Left cardiac atrium (tissue), 4 donors: ENCODE measurements around the gene CSF2RB. TPM values are rescaled to one million over a fixed set of nuclear protein-coding genes. Genes with fewer than 3 reads are reported as not detected.
"Not testable (repeated sequence)": the region's sequence is repeated elsewhere in the genome, so short reads cannot be mapped to it uniquely, and the experiment has no call there.

Experiments
- ATAC-seq, 2 donors: fragments of 200-7000 bp; cut with Tn5 transposase; one replicate each; pipeline ENCODE4 v1.9.1; 2020; ENCODE audit warnings: mild to moderate bottlenecking in 2 of 2, moderate library complexity in 2 of 2
- DNase-seq: peaks from one replicate; pipeline ENCODE4 v3.0.0-alpha.2; 2020
- intact Hi-C, 2 donors: fragments of 100-400 bp; cut with DNase I; formaldehyde crosslinking; loops; one replicate each; pipeline versions ENCODE4 v1.14.1 to v1.15.1; 2022 to 2023
- total RNA-seq, 2 donors: library from RNA; stranded (reverse); fragmentation: NEBNext Ultra II Directional; extraction: Animal tissue kit (Norgen Biotek cat#: 25700); gene quantifications; one replicate each; pipeline ENCODE4 v1.2.1, GENCODE V29; 2021
- donor health status: DM: no; HTN: yes; CAD: no.
- donor health status: DM: no; HTN: yes; CAD: no; lungs with severe emphysema.
- donor health status: DM: yes; HTN: yes; CAD: no.
- donor health status: Dilated cardiomyopathy.

Gene CSF2RB
- total RNA-seq, 2 donors from 2014 or later, result 4.7 to 6.0 TPM

DNA sequence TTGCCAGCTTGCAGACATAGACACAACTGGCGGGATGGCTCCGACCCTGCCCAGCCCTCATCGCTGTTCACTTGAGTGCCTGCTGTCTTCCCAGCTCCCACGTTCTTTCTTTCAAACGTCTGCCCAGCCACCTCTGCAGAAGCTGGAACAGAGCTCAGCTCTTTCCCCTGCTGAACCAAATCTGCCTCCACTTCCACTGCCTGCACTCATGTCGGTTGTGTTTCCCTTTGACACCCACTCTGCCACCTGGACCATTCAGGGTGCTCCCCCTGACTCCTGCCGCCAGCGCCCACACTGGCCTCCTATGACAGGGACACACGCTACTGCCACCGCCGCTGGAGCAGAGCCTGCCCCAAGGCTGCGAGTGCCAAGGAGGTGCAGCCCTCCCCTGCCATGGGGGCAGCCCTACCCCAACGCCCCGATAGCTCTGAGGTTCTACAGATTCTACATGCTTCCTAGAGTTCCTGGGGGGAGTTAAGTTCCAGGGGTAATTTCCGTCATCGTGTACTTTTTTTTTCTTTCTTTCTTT is 67.9 kb downstream of the CSF2RB start:
- DNase-seq, result no peak

DNA sequence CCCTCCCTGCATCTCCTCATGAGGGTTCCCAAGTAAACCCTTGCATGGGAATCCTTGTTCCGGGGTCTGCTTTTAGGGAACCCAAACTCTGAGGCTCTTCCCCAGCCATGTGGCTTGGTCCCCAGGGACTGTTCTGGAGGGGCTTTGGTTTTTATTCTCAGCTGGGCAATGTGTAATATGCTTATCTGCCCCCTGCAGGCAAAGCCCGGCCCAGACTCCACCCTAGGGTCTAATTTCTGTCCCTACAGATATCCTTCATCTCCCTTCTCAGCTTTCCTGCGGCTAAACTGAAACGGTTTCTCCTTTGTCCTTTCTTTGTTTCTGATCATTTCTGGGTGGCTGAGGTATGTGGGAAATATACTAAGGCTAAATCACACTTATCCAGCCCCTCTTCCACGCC is 68.7 kb downstream of the CSF2RB start:
- intact Hi-C loops, result loop anchor here in 1 of 2 donors (5.0 kb wide), 1 partner anchor 110 kb away; no protein-coding TSS in a partner anchor
- ATAC-seq (no peak), DNase-seq (no peak)

More for the DNA sequence above, 67.9 kb downstream of the CSF2RB start:
- intact Hi-C loops, result loop anchor here in 1 of 2 donors (5.0 kb wide), 1 partner anchor 109 kb away; no protein-coding TSS in a partner anchor
- no peak for ATAC-seq

DNA sequence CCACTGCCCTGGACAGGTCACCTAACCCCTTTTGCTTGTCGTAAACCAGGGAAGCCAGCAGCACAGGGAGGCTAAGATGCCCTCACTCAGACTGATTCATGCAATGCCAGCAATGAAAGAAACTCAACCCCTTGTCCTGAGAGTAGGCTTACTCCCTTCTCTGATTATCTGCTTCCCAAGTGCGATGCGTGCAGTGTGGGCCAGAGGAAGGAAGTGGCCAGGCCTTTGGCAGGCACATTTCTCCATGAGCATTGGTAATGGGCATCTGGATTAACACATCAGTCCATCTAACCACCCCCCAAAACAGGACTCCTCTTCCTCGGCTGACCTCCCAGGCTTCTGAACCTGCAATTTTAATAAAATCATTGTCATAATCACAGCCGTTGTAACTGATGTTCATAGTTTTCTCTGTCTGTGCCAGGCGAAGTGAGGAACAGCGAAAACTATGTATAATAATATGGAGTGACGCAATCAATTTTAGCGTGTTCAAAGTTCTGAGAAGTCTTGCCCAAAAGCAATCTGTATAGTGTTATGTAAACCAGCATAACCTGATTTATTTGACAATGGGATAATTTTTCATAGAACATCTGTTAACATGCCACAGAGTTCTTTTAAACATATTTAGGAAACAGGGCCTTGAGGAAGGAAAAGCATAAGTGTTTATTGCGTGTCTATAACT is 71.9 kb downstream of the CSF2RB start:
- no peak for DNase-seq
- intact Hi-C loops, result no loop called here
- ATAC-seq, result no peak

DNA sequence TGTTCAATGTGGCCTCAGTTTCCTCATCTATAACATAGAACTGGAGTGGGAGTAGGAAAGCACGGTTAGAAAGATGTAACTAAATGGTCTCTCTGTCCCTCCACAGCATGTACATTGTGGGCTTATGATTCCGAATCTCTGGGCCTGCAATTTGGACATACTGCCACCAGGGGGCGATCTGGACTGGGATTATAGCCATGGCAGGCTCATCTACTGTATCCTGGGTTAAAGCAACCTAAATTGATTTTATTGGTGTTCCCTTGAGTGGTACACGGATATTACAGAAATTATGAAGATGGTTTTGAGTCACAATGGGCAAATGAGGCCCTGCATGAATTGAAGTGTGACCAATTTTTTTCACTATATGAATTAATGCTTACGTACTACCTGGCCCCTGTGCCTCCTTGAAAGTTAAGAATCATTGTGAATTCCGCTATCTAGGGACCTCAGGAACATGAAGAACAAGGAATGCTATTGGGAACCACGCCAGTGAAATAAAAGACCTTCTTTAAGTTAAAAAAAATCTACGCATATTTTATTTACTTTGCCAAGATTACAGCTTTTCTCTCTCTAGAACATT is 72.9 kb downstream of the CSF2RB start:
- ATAC-seq (no peak), DNase-seq (no peak)
- intact Hi-C loops, result no loop called here

DNA sequence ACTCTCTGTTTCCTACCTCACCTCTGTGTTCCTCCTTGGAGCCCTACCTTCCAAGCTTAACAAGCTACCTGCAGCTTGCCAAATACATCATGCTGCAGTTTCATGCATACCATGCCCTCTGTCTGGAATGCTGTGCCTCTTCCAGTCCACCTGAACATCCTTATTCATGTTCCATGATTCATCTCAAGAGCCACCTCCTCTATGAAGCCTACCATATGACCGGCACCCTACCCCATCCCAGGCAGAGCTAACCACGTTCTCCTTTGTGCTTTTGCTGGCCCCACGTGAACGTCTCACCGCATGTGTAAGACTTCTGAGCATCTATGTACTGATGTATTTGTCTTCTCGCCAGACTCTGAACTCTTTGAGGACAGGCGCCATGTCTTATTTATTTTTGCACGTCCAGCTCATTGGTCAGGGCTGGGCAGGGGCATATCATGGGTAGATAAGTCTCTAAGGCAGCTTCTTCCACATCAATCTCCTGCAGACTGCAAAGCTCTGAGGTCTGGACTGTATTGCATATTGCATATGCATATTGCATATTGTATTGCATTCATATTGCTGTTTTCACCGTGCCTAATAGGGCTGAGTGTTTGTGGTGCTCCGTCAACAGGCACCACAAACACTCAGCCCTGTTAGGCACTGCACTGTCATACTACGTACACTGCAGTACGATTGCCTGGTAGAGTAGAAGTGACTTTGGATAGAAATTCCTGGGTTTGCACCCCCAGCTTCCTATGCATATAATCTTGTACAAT is 74.8 kb downstream of the CSF2RB start:
- intact Hi-C loops, result no loop called here
- ATAC-seq, result no peak
- no peak for DNase-seq

DNA sequence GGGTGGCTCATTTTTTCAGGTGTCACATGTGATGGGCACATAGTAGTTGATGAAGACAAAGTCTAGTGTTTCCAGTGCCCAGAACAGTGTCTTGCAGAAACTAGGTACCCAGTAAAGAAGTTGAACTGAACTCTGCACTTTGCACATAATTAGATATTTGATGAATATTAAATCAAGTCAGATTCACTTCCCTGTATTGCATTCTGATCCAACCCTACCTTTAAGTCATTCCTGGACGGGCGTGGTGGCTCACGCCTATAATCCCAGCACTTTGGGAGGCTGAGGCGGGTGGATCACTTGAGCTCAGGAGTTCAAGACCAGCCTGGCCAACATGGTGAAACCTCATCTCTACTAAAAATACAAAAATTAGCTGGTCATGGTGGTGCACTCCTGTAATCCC is 75.6 kb downstream of the CSF2RB start:
- ATAC-seq, intact Hi-C loops, DNase-seq: not testable (repeated sequence)

Other genes with a start within 250 kb of the CSF2RB start
- gene CACNG2, start 209.9 kb upstream of the CSF2RB start, total RNA-seq, result not detected
- 10 to 100 TPM; 27.6 to 28.1 TPM for gene IFT27, start 137.5 kb upstream of the CSF2RB start, total RNA-seq
- not detected for gene PVALB, start 96.6 kb upstream of the CSF2RB start, total RNA-seq
- gene NCF4, start 52.6 kb upstream of the CSF2RB start, total RNA-seq, result 10 to 100 TPM; 10.9 to 16.6 TPM
- 10 to 100 TPM; 33.3 to 35.5 TPM for gene TST, start 105.8 kb downstream of the CSF2RB start, total RNA-seq
- gene MPST, start 106.1 kb downstream of the CSF2RB start, total RNA-seq, result 10 to 100 TPM; 48.2 to 51.2 TPM
- gene KCTD17, start 138.1 kb downstream of the CSF2RB start, total RNA-seq, result 10 to 100 TPM; 27.7 to 50.6 TPM
- not detected for gene TMPRSS6, start 196.1 kb downstream of the CSF2RB start, total RNA-seq
- gene IL2RB, start 236.3 kb downstream of the CSF2RB start, total RNA-seq, result 1 to 10 TPM in 1 of 2 donors, under 1 TPM in 1; 0.34 to 2.0 TPM